ENCODE data around the gene FAM98B. TPM values are rescaled to one million over a fixed set of nuclear protein-coding genes. Genes with fewer than 3 reads are reported as not detected.

The FAM98B gene
- total RNA-seq, 1 experiment from 2014 or later = 50.0 TPM

DNA sequence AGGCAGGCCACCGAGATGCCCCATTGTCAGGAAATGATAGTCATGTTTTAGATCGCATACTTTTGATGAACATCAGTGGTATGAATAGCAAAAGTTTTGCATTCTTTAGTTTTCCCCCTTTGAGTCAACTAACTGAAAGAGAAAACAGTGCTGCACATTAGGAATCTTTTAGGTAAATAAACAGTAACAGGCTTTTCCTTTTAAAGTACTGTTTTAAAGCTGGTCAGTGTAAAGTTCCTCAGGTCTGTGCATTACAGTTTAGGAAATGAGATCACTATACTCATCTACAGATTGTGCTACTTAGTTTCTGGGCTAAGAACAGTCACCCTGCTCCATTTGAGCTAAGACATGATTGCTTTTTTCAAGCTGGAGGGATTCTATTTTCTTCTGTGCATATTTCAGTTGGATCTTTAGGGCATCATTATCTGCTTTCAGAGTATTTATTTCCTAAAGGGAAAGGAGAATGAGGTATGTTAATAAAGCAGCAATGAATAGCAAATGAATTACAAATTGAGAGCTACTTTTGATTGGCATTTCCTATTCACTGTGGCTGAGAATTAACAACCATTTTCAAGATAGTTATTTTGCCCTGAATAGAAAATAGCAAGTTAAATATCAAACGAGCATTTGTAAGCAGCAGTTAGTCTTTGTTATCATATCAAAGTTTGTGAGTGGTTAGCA, 36.5 kb downstream of the FAM98B start:
- H4K91ac ChIP-seq (ENCODE audit: insufficient read length, low read depth, low read length) = no peak overlapping the region
- H2BK120ac ChIP-seq (ENCODE audit: low read depth, low read length, poor library complexity, severe bottlenecking) = no peak overlapping the region
- no peak overlapping the region for H2BK12ac ChIP-seq (ENCODE audit: insufficient read length, low read depth, low read length)
- H2BK5ac ChIP-seq (ENCODE audit: insufficient read length, low read length) = no peak overlapping the region
- H3K27me3 Mint-ChIP-seq (ENCODE audit: low read depth) = no peaks in the 10 kb centered on the region
- H3K4me3 Mint-ChIP-seq = no peak overlapping the region
- H3K27ac Mint-ChIP-seq = no peak overlapping the region
- H3K79me1 ChIP-seq (ENCODE audit: insufficient read depth, low read depth, low read length, poor library complexity, severe bottlenecking) = no peaks in the 10 kb centered on the region
- H3K27ac ChIP-seq (ENCODE audit: insufficient read length, low read depth, low read length) = no peak overlapping the region
- no peak overlapping the region for H3K9ac ChIP-seq (ENCODE audit: extremely low read depth, insufficient read length, low read length)
- no peak for DNase-seq
- H3K79me2 ChIP-seq (ENCODE audit: insufficient read depth, low read length) = no peaks in the 10 kb centered on the region
- H4K20me1 ChIP-seq (ENCODE audit: control insufficient read depth, insufficient read depth, insufficient read length) = no peaks in the 10 kb centered on the region
- H2BK15ac ChIP-seq (ENCODE audit: low read depth, low read length) = no peak overlapping the region
- no peaks in the 10 kb centered on the region for H3K4me1 ChIP-seq (ENCODE audit: insufficient read depth, low read length)
- no peaks in the 10 kb centered on the region for H3K27me3 ChIP-seq (ENCODE audit: insufficient read depth, low read length)
- H3K9me3 ChIP-seq (ENCODE audit: control insufficient read depth, low read depth, low read length) = no peaks in the 10 kb centered on the region
- H3K9me3 Mint-ChIP-seq = no peaks in the 10 kb centered on the region
- no peak overlapping the region for H2BK20ac ChIP-seq (ENCODE audit: low read depth, low read length, poor library complexity, severe bottlenecking)
- no peak overlapping the region for H3K23ac ChIP-seq (ENCODE audit: insufficient read length, low read depth, low read length)
- no peak overlapping the region for H2AK5ac ChIP-seq (ENCODE audit: insufficient read length, low read length)
- no peak overlapping the region for H3K4ac ChIP-seq (ENCODE audit: low read depth, low read length)
- H4K5ac ChIP-seq (ENCODE audit: insufficient read length, low read depth, low read length) = no peak overlapping the region
- TF ChIP-seq, protein P1, sequence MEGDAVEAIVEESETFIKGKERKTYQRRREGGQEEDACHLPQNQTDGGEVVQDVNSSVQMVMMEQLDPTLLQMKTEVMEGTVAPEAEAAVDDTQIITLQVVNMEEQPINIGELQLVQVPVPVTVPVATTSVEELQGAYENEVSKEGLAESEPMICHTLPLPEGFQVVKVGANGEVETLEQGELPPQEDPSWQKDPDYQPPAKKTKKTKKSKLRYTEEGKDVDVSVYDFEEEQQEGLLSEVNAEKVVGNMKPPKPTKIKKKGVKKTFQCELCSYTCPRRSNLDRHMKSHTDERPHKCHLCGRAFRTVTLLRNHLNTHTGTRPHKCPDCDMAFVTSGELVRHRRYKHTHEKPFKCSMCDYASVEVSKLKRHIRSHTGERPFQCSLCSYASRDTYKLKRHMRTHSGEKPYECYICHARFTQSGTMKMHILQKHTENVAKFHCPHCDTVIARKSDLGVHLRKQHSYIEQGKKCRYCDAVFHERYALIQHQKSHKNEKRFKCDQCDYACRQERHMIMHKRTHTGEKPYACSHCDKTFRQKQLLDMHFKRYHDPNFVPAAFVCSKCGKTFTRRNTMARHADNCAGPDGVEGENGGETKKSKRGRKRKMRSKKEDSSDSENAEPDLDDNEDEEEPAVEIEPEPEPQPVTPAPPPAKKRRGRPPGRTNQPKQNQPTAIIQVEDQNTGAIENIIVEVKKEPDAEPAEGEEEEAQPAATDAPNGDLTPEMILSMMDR (conservative IDR thresholded peaks at IDR 0.05) = no peak
- no peak overlapping the region for H3K56ac ChIP-seq (ENCODE audit: insufficient read length, low read depth, low read length)
- H4K8ac ChIP-seq (replicated peaks; ENCODE audit: insufficient read length, low read depth, low read length) = no peak overlapping the region
- H2AFZ ChIP-seq (ENCODE audit: low read length) = no peak overlapping the region
- H3K36me3 Mint-ChIP-seq (ENCODE audit: insufficient read depth in 1 of 3, low read depth in 3 of 3) = peaks cover 4 to 7% (median 5%) of the 10 kb centered on the region in 3 experiments; a peak in 4 of 7 replicates
- no CpG with 5 or more reads among the region's 3 CpGs for whole genome bisulfite sequencing (ENCODE audit: extremely low coverage, insufficient read length, low lambda C conversion rate)
- no peak overlapping the region for H3T11ph ChIP-seq (ENCODE audit: low read length)
- no peak overlapping the region for H3K18ac ChIP-seq (ENCODE audit: insufficient read length, low read depth, low read length)
- H3K4me1 Mint-ChIP-seq = no peaks in the 10 kb centered on the region
- no peak overlapping the region for H3K4me2 ChIP-seq (ENCODE audit: insufficient read depth, insufficient read length, low read length)
- H3K23me2 ChIP-seq (ENCODE audit: insufficient read length, low read depth, low read length, poor library complexity, severe bottlenecking) = no peaks in the 10 kb centered on the region
- no peak overlapping the region for H3K14ac ChIP-seq (ENCODE audit: insufficient read depth, low read length)

Data from H9 (cell line).